GM18511 (cell line): Measurements from ENCODE around the gene CD151.

Experiments
- ATAC-seq: cut with Tn5 transposase; IDR thresholded peaks from one replicate; pipeline ENCODE4 v1.9.1; 2021; ENCODE audit warnings: mild to moderate bottlenecking, moderate library complexity; ENCODE audit not compliant: unreplicated experiment

CD151 gene

DNA sequence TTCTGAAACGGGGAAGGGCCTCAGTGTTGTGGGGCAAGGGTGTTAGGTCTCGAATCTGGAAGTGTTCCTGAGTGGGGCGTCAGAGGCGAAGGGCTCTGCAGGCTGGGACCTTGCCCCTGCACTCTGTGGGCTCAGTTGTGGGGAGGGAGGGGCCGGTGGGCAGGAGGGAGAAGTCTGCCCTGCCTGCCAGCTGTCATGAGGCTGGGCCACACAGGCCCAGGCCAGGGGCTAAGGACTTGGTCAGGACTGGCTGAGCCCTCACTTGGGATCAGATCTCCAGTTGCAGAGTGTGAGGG is 4.9 kb upstream of the CD151 start, which contains the start of gene CRACR2B:
Gene CRACR2B (plus strand): TSS at position 23 of the 296 bp plus-strand sequence. CDS start 689 bp downstream, outside the sequence.
- no peak for ATAC-seq

DNA sequence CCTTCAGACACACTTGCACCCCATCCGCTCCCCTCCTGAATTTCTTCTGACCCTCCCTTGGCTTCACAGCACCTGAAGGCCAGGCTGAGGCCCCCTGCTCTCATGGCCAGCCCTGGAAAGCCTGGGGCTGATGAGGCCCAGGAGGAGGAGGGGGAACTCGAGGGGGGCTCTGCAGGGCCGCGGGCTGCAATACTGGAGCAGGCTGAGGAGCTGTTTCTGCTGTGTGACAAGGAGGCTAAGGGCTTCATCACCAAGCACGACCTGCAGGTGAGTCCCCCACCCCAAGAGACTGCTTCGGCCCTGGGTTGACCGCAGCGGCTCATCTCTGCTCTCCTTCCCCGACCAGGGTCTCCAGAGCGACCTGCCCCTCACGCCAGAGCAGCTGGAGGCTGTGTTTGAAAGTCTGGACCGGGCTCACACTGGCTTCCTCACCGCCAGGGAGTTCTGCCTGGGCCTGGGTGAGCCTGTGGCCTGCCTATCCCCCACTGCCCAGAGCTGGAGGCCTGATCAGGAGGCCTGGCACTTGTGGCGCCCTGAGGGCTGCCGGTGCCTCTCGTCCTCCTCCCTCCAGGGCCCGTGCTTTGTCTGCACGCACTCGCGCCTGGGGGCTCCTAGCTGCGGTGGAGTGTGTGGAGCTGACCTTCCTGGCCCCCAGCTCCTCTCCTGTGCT is 4.1 kb upstream of the CD151 start:
- ATAC-seq: no peak

DNA sequence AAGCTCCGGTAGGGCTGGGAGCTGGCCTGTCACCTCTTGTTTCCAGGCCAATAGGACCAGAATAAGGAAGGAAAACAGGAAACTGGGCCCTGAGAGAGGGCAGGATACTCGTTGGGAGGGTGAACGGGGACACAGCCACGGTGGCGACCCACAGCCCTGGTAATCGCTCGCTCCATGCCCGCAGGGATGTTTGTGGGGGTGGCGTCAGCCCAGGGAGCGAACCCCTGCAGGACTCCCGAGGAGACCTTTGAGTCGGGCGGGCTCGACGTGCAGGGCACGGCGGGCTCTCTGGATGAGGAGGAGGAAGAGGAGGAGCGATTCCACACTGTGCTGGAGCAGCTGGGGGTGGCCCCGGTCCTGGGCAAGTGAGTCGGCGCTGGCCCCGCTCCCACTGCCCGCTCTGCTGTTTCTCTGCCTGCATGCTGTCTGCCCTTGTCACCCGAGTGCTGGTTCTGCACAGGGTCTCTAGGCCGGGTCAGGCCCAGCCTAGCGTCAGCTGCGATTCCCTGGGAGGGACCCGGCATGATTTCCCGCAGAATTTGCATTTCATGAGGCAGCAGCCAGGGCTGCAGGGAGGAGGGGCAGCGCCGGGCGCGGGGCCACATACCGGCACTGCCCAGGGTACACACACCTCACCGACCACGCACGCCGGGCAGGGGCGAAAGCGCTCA is 3.4 kb upstream of the CD151 start:
- no peak for ATAC-seq

DNA sequence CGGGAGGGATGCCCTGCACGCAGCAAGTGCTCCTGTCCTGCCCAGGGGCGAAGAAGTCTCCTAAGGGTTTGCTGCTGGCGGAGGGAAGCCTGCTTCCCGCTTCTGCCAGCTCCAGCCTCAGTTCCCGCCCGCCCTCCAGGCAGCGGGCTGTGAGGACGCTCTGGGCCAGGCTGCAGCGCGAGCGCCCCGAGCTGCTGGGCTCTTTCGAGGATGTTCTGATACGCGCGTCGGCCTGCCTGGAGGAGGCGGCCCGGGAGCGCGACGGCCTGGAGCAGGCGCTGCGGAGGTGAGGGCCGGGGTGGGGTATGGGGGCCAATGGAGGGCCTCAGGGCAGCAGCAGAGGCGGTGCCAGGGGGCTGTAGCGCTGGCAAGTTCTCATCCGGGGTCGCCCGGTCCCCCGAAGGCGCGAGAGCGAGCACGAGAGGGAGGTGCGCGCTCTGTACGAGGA is 2.9 kb upstream of the CD151 start:
- peak; percentile 2 for ATAC-seq

DNA sequence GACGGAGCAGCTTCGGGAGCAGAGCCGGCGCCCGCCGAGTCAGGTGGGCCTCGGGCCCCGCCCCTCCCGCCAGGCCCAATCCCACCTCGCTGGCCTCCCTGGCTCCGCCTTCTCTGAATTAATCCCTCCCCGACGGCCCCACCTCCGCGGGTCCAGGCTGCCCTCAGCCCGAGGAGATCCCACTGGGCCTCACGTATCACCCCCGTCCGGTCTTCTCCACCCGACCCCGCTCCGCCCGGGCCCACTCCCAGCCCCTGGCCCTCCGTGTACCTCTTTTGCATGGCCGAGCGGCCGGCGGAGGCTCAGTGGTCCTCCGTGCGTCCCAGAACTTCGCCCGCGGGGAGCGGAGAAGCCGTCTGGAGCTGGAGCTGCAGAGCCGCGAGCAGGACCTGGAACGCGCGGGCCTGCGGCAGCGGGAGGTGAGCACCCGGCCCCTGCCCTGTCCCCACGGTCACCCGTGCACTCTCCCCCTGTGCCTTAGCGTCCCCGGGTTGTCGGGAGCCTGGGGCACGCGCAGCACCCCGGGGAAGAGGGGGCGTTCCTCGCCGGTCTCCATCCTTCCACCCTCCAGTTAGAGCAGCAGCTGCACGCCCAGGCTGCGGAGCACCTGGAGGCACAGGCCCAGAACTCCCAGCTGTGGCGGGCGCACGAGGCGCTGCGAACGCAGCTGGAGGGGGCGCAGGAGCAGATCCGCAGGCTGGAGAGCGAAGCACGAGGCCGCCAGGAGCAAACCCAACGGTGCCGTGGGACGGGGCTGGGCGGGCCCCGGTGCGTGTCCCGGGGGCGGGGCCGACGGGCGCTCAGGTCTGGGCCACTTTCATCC is 2.2 kb upstream of the CD151 start:
- ATAC-seq: peak; percentile 29

DNA sequence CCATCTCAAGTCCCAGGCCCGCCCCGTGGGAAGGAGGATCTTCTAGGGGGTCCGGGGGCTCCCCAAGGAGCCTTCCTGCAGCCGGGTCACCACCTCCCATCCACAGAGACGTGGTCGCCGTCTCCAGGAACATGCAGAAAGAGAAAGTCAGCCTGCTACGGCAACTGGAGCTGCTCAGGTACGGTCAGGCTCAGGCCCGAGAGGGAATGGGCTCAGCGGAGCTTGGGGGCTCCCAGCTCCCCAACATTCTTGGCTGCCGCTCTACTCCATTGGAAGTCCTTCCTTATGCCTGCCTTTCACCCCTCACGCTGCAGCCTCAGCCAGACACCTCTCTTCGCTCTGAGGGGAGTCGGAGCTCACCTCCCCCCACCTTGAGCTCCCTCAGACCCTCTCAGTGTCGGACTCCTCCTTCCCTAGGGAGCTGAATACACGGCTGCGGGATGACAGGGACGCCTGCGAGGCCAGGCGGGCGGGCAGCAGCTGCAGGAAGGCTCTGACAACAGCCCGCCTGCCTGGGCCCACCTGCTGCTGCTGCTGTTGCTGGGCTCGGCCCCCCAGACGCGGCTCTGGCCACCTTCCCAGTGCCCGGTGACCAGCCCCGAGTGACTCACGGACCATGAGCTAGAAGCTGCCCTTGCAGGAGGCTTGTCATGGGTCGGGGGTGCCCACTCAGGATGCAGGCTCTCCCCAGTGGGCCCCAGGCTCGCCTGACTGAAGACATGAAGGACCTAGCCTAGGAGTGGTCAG is 1.5 kb upstream of the CD151 start:
- ATAC-seq: no peak

DNA sequence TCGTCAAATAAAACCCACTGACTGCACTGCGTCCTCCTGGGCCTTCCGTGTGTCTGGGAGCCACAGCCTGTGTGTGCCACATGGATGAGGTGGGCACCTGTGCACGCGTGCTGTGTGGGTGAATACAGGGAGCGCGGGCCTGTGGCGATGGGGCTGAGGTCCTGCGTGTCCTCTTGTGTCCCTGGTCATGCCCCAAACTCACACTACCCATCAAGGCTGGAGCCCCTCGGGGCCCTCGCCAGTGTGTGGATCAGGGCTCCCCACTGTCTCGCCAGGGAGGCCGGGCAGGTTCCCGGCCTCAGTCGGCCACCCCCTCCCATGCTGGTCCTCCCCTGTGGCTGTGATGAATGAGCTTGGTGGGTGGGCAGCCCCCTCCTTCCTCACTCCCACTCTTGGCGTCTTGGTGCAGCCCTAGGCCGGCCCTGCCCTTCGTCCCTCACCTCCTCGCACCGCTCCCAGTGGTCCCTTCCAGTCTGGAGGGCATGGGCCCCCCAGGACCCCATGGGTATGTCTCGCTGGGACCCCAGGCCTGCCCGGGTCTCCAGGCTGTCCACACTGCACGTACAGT is 707 bp upstream of the CD151 start:
- ATAC-seq: no peak

DNA sequence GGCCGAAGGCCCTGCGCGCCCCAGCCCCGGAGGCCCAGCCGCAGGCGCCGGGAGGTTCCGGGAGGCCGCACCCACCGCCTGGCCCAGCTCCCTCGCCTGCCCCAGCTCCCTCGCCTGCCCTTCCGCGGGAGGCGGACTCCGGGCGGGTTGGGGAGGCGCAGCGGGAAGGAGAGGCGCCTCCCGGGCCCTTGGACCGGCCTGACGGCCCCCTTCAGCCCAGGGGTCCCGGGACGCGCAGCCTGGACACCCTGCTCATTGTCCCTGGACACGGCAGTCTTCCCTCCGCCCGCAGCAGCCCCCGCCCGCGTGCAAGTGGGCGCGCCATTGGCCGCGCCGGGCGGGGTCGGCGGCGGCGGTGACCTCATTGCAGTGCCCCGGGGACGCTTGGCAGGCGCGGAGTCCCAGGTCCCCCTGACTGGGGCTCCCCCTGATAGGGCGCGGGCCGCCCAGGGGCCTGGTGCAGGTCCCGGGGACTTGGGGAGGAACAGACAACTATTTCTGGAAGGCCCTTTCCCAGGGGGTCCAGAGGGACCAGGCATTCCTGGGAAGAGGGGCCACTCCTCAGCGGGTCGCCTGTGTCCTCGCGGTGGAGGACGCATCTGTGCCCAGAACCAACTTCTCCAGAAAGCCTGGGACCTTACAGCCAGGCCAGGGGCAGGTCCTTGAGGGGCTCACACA is 501 bp downstream of the CD151 start:
- ATAC-seq: no peak

DNA sequence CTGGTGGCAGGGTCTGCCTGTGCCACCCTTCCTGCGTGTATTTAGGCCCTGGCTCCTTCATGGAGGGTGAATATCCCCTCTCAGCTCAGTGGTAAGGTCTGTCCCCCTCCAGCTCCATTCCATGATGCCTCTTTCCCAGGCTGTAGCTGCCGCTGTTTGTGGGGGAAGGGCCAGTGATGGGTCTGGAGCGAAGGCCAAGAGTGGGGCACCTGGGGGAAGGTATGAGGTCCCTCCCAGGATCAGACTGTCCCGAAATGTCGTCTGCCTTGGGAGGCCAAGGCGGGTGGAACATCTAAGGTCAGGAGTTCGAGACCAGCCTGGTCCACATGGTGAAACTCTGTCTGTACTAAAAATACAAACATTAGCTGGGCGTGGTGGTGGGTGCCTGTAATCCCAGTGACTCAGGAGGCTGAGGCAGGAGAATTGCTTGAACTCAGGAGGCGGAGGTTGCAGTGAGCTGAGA is 1.1 kb downstream of the CD151 start:
- ATAC-seq: no peak

DNA sequence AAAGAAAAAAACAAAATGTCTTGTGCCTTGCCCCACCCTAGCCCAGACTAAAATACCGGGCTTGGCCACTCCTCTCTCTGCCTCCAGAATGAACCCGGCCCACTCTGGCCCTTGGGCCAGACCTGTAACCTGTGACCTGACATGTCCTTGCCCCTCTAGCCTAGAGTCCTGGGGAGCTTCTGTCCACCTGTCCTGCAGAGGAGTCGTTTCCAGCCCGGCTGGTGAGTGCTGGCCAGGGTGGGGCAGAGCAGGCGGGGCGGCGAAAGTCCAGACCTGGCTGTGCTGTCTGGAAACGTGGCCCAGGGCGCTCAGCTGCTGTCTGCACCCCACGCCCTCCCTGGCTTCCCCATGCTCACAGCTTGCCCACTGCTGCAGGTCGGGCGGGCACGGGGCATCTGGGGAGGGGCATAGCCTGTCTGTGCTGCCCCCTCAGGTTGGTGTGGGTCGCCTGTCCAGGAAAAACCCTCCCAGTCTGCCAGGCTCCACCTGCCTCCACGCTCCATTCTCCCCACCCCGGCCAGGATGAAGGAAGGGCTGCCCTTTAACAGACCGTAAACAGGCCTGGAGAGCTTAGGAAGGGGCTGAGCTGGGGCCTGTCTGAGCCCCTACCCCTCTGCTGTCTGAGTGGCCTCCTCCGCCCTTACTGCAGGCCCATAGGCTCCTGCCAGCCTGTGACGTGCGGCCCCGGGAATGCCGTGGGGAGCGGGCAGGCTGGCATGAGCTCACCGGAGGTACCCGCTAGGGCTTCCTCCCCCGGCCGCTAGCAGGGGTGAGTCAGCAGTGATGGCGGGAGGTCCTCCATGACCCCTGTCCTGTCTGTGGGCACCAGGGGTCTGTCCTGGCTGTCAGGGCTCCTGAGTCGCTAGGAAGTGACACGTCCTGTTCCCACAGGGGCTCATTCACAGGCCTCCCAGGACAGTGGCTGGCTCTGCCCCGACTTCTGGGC is 1.9 kb downstream of the CD151 start:
- no peak for ATAC-seq

DNA sequence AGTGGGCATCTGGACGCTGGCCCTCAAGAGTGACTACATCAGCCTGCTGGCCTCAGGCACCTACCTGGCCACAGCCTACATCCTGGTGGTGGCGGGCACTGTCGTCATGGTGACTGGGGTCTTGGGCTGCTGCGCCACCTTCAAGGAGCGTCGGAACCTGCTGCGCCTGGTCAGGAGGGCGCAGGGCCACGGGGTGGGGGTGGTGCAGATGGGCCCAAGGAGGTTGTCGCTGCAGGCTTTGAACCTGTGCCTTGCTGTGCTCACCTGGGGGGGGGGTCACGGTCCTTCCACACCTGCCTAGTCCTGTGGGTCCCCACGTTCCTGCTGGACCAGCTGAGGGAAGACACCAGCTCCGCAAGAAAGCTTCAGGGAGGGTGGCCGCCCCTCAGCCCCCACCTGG is 3.5 kb downstream of the CD151 start:
- ATAC-seq: no peak

DNA sequence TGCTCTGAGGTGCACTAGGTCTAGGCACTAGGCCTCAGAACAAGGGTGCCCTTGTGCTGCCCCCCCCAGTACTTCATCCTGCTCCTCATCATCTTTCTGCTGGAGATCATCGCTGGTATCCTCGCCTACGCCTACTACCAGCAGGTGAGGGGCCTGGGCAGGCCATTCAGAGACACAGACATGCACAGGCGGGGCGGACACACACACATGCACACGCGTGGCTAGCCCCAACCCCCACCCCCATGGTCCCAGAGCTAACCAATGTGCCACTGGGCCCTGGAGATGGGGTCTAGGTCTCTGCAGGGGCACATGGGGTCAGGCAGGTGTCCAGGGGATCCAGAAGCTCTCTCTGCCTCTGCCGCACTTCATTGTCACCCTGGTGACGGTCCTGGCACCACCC is 3.9 kb downstream of the CD151 start:
- no peak for ATAC-seq

DNA sequence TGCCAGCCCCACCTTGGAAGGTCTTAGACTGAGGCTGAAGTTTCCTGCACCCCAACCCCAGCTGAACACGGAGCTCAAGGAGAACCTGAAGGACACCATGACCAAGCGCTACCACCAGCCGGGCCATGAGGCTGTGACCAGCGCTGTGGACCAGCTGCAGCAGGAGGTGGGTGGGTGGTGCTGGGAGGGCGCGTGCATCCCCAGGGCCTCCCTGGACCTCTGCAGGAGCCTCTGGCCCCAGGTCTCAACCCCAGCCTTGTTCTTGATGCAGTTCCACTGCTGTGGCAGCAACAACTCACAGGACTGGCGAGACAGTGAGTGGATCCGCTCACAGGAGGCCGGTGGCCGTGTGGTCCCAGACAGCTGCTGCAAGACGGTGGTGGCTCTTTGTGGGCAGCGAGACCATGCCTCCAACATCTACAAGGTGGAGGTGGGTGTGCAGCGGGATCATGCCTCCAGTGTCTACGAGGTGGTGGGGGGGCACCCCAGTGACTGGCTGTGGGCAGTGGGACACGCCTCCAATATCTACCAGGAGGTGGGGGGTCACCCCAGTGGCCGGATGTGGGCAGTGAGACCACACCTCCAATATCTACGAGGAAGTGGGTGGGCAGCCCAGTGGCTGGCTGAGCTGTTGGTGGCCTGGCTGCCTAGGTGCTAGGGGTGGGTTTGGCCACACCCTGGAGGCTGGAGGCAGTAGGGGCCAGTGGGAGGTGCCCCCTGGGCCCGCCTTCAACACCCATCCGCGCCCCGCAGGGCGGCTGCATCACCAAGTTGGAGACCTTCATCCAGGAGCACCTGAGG is 4.6 kb downstream of the CD151 start:
- ATAC-seq: no peak

DNA sequence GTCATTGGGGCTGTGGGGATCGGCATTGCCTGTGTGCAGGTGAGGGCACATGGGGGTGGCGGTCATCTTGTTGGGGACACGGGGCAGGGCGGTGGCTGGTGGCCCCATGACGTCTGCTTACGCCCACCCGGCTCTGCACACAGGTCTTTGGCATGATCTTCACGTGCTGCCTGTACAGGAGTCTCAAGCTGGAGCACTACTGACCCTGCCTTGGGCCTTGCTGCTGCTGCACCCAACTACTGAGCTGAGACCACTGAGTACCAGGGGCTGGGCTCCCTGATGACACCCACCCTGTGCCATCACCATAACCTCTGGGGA is 5.2 kb downstream of the CD151 start:
- no peak for ATAC-seq

DNA sequence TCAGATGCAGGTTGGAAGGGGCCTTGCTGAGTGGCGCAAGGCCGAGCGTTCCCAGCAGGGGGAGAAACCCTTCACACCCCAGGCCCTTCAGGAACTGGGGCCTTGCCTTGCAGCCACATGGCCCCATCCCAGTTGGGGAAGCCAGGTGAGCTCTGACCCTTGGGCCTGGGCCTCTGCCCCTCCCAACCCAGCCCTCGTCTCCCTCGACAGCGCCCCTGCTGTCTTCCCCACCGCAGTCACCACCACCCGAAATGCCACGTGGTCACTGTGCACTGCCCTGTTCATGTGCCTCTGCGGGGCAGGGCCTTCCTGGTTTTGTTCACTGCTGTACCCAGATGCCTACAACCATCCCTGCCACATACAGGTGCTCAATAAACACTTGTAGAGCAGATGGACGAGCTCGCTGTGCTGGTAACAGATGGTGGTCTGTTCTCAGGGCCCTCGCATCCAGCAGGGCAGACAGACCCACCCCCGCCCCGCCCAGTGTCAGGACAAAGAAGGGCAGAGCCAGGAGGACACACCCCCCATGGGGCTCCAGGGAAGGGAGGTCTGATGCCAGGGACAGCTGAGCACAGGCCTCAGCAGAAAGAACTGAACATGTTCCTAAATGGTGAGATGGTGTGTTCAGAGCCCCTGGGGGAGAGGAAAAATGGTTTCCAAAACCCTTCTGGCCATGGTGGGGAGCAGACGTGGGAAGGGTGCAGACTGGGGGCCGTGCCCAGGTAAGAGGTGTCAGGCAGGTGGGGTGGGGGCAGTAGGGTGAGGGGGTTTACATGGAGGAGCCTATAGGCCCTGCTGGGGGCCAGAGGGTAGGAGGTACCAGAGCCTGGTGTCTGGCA is 5.9 kb downstream of the CD151 start:
- ATAC-seq: no peak

DNA sequence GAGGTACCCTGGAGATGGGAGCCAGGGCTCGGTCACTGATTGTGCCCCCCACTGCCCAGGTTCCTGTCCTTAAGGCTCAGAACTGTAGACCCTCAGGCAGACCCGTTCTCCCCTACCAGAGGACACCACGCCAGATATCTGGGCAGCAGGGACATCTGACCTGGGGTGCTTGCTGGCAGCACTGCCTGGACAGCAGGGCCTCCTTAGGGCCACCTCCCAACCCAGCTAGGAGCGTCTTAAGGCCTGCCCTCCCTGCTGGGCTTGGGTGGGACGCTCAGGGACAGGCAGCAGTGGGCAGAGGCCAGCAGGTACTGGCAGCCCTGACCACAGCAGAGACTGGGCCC is 6.5 kb downstream of the CD151 start:
- ATAC-seq: no peak

DNA sequence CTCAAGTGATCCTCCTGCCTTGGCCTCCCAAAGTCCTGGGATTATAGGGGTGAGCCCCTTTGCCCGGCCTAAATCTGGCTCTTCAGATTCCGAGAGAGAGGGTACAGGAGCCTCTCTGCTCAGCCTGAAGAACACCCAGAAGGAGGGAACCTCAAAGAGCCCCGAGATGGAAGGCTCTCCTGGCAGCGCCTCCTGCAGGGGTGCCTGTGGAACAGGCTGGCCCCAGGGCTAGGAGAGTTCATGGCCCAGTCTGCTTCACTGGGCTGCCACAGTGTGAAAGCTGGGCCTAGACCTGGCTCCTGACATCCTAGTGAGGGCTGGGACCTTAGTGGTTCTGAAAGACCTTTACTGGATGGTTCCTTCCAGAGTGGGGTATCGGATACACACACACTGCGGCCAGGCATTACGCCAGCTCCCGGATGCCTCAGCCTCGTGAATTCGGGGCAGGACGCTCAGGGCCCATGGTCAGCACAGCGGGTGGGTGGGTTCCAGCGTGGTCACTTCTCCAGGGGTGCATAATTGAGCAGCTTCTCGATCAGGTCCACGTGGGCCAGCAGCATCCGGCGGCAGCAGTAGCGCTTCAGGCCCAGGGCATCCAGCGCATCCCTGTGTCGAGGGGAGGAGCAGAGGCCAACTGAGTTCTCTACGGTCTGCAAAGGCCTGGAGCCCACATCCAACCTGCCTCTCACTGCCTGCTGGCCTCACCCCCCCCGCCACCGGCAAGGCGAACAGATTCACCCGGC is 7.3 kb downstream of the CD151 start:
- no peak for ATAC-seq
